ENCODE data around the gene ROMO1. TPM values are rescaled to one million over a fixed set of nuclear protein-coding genes. Genes with fewer than 3 reads are reported as not detected.

ROMO1 gene
- total and polyA plus RNA-seq, 2 experiments from 2014 or later: 152 to 881 TPM

DNA sequence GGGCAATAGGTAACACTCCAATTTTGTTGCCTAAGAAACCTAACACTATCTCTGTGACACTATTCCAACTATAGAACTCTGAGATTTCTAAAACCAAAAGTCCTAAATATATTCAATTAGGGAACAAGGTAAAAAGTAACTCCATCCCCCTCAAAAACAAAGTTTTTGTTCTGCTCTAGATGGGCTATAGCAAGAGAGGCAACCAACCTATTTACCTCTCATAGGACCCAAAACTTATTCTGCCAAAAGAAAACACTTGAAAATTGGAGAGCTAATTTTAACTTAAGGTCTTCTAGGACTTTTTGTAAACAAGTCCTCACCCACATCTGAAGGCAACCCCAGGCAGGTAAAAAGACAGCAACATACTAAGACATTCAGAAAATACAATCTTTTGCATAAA lies 35.2 kb downstream of the ROMO1 start:
- no peak overlapping the region for H2AFZ ChIP-seq
- peaks cover 100% of the 10 kb centered on the region for H3K79me2 ChIP-seq (replicated peaks; ENCODE audit: insufficient read depth)
- DNase-seq (ENCODE audit: low spot score) (no peak), ATAC-seq (no peak)
- no peak for TF ChIP-seq STAT1 (IDR thresholded peaks at IDR 0.05; ENCODE audit: unreplicated experiment)
- no peak for TF ChIP-seq EZH2 (IDR thresholded peaks at IDR 0.05; ENCODE audit: low read depth, unreplicated experiment)
- TF ChIP-seq, protein P1, sequence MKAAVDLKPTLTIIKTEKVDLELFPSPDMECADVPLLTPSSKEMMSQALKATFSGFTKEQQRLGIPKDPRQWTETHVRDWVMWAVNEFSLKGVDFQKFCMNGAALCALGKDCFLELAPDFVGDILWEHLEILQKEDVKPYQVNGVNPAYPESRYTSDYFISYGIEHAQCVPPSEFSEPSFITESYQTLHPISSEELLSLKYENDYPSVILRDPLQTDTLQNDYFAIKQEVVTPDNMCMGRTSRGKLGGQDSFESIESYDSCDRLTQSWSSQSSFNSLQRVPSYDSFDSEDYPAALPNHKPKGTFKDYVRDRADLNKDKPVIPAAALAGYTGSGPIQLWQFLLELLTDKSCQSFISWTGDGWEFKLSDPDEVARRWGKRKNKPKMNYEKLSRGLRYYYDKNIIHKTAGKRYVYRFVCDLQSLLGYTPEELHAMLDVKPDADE (IDR thresholded peaks at IDR 0.05): no peak
- TF ChIP-seq, protein P2, sequence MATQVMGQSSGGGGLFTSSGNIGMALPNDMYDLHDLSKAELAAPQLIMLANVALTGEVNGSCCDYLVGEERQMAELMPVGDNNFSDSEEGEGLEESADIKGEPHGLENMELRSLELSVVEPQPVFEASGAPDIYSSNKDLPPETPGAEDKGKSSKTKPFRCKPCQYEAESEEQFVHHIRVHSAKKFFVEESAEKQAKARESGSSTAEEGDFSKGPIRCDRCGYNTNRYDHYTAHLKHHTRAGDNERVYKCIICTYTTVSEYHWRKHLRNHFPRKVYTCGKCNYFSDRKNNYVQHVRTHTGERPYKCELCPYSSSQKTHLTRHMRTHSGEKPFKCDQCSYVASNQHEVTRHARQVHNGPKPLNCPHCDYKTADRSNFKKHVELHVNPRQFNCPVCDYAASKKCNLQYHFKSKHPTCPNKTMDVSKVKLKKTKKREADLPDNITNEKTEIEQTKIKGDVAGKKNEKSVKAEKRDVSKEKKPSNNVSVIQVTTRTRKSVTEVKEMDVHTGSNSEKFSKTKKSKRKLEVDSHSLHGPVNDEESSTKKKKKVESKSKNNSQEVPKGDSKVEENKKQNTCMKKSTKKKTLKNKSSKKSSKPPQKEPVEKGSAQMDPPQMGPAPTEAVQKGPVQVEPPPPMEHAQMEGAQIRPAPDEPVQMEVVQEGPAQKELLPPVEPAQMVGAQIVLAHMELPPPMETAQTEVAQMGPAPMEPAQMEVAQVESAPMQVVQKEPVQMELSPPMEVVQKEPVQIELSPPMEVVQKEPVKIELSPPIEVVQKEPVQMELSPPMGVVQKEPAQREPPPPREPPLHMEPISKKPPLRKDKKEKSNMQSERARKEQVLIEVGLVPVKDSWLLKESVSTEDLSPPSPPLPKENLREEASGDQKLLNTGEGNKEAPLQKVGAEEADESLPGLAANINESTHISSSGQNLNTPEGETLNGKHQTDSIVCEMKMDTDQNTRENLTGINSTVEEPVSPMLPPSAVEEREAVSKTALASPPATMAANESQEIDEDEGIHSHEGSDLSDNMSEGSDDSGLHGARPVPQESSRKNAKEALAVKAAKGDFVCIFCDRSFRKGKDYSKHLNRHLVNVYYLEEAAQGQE (IDR thresholded peaks at IDR 0.05; ENCODE audit: unreplicated experiment): no peak
- TF ChIP-seq CREB1 (CRISPR knock-in tag; IDR thresholded peaks at IDR 0.05; ENCODE audit: low read depth): no peak
- TF ChIP-seq, protein P3, sequence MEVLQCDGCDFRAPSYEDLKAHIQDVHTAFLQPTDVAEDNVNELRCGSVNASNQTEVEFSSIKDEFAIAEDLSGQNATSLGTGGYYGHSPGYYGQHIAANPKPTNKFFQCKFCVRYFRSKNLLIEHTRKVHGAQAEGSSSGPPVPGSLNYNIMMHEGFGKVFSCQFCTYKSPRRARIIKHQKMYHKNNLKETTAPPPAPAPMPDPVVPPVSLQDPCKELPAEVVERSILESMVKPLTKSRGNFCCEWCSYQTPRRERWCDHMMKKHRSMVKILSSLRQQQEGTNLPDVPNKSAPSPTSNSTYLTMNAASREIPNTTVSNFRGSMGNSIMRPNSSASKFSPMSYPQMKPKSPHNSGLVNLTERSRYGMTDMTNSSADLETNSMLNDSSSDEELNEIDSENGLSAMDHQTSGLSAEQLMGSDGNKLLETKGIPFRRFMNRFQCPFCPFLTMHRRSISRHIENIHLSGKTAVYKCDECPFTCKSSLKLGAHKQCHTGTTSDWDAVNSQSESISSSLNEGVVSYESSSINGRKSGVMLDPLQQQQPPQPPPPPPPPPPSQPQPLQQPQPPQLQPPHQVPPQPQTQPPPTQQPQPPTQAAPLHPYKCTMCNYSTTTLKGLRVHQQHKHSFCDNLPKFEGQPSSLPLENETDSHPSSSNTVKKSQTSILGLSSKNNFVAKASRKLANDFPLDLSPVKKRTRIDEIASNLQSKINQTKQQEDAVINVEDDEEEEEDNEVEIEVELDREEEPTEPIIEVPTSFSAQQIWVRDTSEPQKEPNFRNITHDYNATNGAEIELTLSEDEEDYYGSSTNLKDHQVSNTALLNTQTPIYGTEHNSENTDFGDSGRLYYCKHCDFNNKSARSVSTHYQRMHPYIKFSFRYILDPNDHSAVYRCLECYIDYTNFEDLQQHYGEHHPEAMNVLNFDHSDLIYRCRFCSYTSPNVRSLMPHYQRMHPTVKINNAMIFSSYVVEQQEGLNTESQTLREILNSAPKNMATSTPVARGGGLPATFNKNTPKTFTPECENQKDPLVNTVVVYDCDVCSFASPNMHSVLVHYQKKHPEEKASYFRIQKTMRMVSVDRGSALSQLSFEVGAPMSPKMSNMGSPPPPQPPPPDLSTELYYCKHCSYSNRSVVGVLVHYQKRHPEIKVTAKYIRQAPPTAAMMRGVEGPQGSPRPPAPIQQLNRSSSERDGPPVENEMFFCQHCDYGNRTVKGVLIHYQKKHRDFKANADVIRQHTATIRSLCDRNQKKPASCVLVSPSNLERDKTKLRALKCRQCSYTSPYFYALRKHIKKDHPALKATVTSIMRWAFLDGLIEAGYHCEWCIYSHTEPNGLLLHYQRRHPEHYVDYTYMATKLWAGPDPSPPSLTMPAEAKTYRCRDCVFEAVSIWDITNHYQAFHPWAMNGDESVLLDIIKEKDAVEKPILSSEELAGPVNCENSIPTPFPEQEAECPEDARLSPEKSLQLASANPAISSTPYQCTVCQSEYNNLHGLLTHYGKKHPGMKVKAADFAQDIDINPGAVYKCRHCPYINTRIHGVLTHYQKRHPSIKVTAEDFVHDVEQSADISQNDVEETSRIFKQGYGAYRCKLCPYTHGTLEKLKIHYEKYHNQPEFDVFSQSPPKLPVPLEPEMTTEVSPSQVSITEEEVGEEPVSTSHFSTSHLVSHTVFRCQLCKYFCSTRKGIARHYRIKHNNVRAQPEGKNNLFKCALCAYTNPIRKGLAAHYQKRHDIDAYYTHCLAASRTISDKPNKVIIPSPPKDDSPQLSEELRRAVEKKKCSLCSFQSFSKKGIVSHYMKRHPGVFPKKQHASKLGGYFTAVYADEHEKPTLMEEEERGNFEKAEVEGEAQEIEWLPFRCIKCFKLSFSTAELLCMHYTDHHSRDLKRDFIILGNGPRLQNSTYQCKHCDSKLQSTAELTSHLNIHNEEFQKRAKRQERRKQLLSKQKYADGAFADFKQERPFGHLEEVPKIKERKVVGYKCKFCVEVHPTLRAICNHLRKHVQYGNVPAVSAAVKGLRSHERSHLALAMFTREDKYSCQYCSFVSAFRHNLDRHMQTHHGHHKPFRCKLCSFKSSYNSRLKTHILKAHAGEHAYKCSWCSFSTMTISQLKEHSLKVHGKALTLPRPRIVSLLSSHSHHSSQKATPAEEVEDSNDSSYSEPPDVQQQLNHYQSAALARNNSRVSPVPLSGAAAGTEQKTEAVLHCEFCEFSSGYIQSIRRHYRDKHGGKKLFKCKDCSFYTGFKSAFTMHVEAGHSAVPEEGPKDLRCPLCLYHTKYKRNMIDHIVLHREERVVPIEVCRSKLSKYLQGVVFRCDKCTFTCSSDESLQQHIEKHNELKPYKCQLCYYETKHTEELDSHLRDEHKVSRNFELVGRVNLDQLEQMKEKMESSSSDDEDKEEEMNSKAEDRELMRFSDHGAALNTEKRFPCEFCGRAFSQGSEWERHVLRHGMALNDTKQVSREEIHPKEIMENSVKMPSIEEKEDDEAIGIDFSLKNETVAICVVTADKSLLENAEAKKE (CRISPR knock-in tag; IDR thresholded peaks at IDR 0.05): no peak
- no peak for TF ChIP-seq JUNB (IDR thresholded peaks at IDR 0.05; ENCODE audit: unreplicated experiment)
- TF ChIP-seq POLR2AphosphoS5 (IDR thresholded peaks at IDR 0.05; ENCODE audit: low read depth): no peak
- TF ChIP-seq NANOG (IDR thresholded peaks at IDR 0.05; ENCODE audit: borderline replicate concordance): no peak
- no peak for TF ChIP-seq ZNF331 (CRISPR knock-in tag; IDR thresholded peaks at IDR 0.05; ENCODE audit: low read depth)
- TF ChIP-seq, protein P4, sequence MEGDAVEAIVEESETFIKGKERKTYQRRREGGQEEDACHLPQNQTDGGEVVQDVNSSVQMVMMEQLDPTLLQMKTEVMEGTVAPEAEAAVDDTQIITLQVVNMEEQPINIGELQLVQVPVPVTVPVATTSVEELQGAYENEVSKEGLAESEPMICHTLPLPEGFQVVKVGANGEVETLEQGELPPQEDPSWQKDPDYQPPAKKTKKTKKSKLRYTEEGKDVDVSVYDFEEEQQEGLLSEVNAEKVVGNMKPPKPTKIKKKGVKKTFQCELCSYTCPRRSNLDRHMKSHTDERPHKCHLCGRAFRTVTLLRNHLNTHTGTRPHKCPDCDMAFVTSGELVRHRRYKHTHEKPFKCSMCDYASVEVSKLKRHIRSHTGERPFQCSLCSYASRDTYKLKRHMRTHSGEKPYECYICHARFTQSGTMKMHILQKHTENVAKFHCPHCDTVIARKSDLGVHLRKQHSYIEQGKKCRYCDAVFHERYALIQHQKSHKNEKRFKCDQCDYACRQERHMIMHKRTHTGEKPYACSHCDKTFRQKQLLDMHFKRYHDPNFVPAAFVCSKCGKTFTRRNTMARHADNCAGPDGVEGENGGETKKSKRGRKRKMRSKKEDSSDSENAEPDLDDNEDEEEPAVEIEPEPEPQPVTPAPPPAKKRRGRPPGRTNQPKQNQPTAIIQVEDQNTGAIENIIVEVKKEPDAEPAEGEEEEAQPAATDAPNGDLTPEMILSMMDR (conservative IDR thresholded peaks at IDR 0.05; ENCODE audit: low read depth in 2 of 2): no peak
- no peak for TF ChIP-seq ZNF114 (CRISPR knock-in tag; IDR thresholded peaks at IDR 0.05)
- TF ChIP-seq EZH2phosphoT487 (IDR thresholded peaks at IDR 0.05; ENCODE audit: unreplicated experiment): no peak
- no peaks in the 10 kb centered on the region; the same call in 2 of the 3 replicates for H3K9me3 Mint-ChIP-seq
- H3K4me1 Mint-ChIP-seq: peaks cover 12% of the 10 kb centered on the region
- H4K20me1 ChIP-seq (replicated peaks; ENCODE audit: insufficient read depth): peaks cover 85% of the 10 kb centered on the region
- H3F3A ChIP-seq (replicated peaks; ENCODE audit: low read depth): peaks cover 14% of the 10 kb centered on the region
- peaks cover 7% of the 10 kb centered on the region for H3K4me1 ChIP-seq (ENCODE audit: insufficient read depth)
- no peak overlapping the region for H3K27ac ChIP-seq (ENCODE audit: low read depth)
- H3K4me3 ChIP-seq: no peak overlapping the region
- H3K36me3 ChIP-seq (ENCODE audit: insufficient read depth): peaks cover 91% of the 10 kb centered on the region
- H3K27me3 Mint-ChIP-seq (ENCODE audit: insufficient read depth, low read depth, poor library complexity): peaks cover 6% of the 10 kb centered on the region
- no peak overlapping the region for H3K27ac Mint-ChIP-seq
- H3K4me2 ChIP-seq: no peak overlapping the region
- H3K9me2 ChIP-seq (ENCODE audit: insufficient read depth): no peaks in the 10 kb centered on the region
- no peak overlapping the region for H3K4me3 Mint-ChIP-seq
- H3K36me3 Mint-ChIP-seq (ENCODE audit: low read depth): peaks cover 99% of the 10 kb centered on the region
- H3K27me3 ChIP-seq (ENCODE audit: insufficient read depth): no peaks in the 10 kb centered on the region

Data from GM23338 (cell line).